GM18870 (cell line): ENCODE measurements around the gene C11orf86.

Source experiments
- ATAC-seq: cut with Tn5 transposase; IDR thresholded peaks from one replicate; pipeline ENCODE4 v1.9.1; 2021; ENCODE audit warnings: moderate library complexity; ENCODE audit not compliant: unreplicated experiment

C11orf86 gene

DNA sequence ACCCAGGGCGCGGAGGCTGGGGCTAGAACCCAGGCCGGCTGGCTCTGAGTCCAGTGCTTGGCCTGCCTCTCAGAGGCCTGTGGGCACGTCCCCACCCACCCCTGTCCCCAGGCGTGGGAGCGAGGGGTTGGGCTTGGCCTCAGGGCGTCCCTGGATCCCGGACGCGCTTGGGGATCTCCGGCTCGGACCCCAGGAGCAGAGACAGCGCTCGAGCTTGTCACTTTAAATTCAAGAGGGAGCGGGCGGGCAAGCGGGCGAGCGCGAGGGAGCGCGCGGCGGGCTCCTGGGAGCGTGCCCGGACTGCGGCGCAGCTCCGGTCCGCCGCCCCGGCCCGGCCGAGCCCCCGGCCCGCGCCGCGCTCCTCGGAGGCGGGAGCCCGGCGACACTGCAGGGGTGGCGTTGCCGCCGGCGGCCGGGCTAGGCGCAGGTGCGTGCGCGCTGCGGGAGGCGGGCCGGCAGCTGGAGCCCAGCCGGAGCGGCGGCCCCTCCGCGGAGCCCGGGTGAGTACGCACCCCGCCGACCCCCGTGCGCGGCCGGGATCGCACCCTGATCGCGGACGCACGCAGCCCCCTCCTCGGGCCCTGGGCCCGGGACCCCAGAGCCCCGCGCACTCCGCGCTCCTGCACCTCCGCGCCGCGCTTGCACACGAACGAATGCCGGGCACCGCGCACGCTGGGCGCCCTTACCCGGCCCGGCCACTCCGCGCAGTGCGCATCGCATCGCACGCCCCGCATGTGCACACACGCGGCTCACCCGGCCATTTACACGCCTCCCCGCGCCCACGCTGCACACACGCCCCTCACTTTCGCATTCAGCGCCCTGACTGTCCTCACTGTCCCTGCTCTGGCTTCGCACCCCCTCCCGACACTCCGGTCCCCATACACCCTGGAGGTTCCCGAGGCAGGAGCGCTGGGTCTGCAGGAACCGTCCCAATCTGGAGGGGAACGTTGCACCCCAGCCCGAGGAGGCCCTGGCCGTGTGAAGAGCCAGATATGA, 48.2 kb downstream of the C11orf86 start, which contains the start of gene SYT12:
Gene SYT12 (plus strand): TSS at position 174 of the 996 bp plus-strand sequence. CDS start 7,011 bp downstream, outside the sequence.
- no peak for ATAC-seq

DNA sequence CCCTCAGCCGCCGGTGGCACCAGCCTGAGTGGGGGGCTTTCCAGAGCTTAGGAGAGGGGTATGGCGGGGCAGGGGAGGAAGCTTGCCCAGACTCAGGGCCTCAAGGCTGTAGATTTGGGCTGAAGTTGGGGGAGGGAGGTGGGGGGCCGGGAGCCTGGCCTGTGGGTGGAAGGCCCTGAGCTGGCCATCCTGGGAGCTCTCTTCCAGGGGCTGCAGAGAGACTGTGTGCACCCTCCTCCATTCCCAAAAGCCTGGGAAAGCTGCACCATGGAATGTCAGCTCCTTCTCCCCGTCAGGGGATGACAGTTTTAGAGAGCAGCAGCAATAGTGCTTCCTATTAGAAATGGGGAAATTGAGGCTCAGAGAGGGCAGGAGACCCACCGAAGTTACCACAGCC, 48.9 kb downstream of the C11orf86 start:
- ATAC-seq: no peak

DNA sequence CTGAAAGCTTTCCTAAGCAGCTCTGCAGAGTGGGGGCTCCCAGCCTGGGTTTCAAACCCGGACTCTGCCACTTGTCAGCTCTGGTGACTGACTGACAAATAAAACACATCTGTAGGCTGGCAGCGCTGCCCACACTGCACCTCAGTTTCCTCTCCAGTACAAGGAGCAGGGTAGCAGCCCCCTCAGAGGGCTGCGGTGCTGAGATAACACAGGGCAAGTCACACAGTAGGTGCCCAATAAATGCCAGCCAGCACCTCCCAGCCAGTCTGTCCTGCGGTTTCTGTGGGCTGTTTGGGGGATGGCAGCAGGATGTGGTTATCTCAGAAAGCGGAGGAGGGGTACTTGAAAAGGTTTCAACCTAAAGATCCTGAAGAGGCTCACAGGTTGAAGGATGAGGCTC, 49.3 kb downstream of the C11orf86 start:
- ATAC-seq: no peak

DNA sequence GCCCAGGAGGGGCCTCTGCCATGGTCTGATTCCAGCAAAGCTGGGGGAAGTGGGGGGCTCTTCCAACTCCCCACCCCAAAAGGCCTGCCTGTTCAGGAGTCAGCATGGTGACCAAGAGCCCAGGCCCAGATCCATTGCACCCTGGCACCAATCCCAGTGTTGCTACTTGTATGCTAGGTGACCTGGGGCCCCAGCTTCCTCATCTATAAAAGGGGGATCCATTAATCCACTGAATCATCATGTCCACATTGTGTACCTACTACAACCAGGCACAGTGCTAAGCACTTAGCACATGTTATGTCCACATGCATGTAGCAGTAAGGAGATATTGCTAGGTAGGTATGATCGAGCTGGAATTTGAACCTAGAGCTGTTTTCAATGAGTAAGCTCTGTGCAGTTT, 49.9 kb downstream of the C11orf86 start:
- ATAC-seq: no peak

DNA sequence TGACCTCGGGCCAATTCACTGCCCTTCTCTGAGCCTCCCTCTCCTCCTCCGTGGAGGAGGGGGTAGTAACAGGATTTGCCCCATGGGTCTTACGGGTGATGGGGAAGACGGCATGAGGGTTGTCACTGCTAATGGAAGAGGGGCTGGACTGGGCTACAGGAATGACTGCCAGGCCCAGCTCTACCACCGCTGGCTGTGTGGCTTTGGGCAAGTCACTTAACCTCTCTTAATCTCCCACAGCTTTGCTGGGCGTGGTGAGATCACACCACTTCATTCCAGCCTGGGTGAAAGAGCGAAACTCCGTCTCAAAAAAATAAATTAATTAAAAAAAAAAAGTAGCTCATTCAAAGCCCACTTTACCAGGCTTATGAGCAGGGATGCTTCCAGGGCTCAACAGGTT, 50.6 kb downstream of the C11orf86 start:
- ATAC-seq: no peak
